ENCODE data around the gene ECE2.
A peak's percentile ranks its signal among the peaks of the same experiment; 100 is the strongest.

The ECE2 gene

GRCh38 chr3:184298759-184299487, 23.1 kb downstream of the ECE2 start, which contains the start of gene PSMD2:
Gene PSMD2 (plus strand): TSS chr3:184299241. CDS start chr3:184299267, 26 bp downstream.
- peak within 1 kb of the TSS; percentile 86 for H3K27ac ChIP-seq
- TF ChIP-seq, protein P1, sequence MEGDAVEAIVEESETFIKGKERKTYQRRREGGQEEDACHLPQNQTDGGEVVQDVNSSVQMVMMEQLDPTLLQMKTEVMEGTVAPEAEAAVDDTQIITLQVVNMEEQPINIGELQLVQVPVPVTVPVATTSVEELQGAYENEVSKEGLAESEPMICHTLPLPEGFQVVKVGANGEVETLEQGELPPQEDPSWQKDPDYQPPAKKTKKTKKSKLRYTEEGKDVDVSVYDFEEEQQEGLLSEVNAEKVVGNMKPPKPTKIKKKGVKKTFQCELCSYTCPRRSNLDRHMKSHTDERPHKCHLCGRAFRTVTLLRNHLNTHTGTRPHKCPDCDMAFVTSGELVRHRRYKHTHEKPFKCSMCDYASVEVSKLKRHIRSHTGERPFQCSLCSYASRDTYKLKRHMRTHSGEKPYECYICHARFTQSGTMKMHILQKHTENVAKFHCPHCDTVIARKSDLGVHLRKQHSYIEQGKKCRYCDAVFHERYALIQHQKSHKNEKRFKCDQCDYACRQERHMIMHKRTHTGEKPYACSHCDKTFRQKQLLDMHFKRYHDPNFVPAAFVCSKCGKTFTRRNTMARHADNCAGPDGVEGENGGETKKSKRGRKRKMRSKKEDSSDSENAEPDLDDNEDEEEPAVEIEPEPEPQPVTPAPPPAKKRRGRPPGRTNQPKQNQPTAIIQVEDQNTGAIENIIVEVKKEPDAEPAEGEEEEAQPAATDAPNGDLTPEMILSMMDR (conservative IDR thresholded peaks at IDR 0.05), result no peak
- peak; percentile 98 for TF ChIP-seq ZFX (IDR thresholded peaks at IDR 0.05)

GRCh38 chr3:184299488-184300377, 23.9 kb downstream of the ECE2 start:
- H3K27ac ChIP-seq, result peak overlapping the region; percentile 86
- TF ChIP-seq, protein P1 (conservative IDR thresholded peaks at IDR 0.05), result no peak
- TF ChIP-seq ZFX (IDR thresholded peaks at IDR 0.05), result peak; percentile 81

GRCh38 chr3:184300378-184300720, 24.5 kb downstream of the ECE2 start:
- H3K27ac ChIP-seq, result no peak overlapping the region

GRCh38 chr3:184305577-184305976, 29.8 kb downstream of the ECE2 start:
- no peak for TF ChIP-seq ZFX (IDR thresholded peaks at IDR 0.05)
- TF ChIP-seq, protein P1 (conservative IDR thresholded peaks at IDR 0.05), result no peak; the same call in 1 of the 2 replicates
- H3K27ac ChIP-seq, result no peak overlapping the region

More at GRCh38 chr3:184300378-184300720, 24.5 kb downstream of the ECE2 start:
- TF ChIP-seq, protein P1 (conservative IDR thresholded peaks at IDR 0.05), result no peak
- TF ChIP-seq ZFX (IDR thresholded peaks at IDR 0.05), result no peak

DNA sequence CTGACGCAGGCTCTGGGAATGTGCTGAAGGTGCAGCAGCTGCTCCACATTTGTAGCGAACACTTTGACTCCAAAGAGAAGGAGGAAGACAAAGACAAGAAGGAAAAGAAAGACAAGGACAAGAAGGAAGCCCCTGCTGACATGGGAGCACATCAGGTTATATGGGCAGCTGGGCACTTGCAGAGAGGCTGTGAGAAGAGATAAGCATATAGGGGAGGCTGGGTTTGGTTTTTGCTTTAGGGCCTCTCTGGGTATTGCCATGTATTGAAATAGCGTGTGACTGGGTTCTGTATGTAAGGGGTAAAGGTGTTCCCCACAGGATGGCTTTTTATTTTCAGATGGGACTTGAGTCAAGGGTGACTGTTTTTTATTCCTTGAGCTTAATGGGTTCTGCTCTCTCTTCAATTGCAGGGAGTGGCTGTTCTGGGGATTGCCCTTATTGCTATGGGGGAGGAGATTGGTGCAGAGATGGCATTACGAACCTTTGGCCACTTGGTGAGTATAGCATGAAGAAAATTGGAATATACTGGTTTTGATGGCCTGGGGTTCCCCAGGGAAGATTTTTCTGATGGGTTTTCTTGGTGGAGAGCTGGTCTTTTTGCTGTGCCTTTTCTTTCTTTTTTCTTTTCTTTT, 30.6 kb downstream of the ECE2 start:
- H3K27ac ChIP-seq, result no peak overlapping the region
- no peak for TF ChIP-seq ZFX (IDR thresholded peaks at IDR 0.05)
- TF ChIP-seq, protein P1 (conservative IDR thresholded peaks at IDR 0.05), result no peak

GRCh38 chr3:184307915-184308314, 32.1 kb downstream of the ECE2 start:
- H3K27ac ChIP-seq, result no peak overlapping the region
- no peak for TF ChIP-seq ZFX (IDR thresholded peaks at IDR 0.05)
- TF ChIP-seq, protein P1 (conservative IDR thresholded peaks at IDR 0.05), result no peak
